Effector memory CD8-positive, alpha-beta T cell (primary cell): ENCODE data around the gene TSHZ2.
"Not testable (repeated sequence)": the region's sequence is repeated elsewhere in the genome, so short reads cannot be mapped to it uniquely, and the experiment has no call there.

Experiments
- ATAC-seq: fragments of 150-1000 bp; cut with Tn5 transposase; replicated peaks from 2 replicates; pipeline ENCODE4 v1.10.0; 2021; ENCODE audit warnings: mild to moderate bottlenecking, moderate library complexity
- DNase-seq, 3 experiments: peaks; one replicate each; pipeline ENCODE4 v3.0.0; 2021
- H3K27ac Mint-ChIP-seq, 2 donors: one replicate each; pipeline ENCODE4 v1.8.0; 2022; ENCODE audit warnings: mild to moderate bottlenecking in 2 of 2, mixed read lengths in 2 of 2, moderate library complexity in 2 of 2
- H3K27me3 Mint-ChIP-seq, 2 donors: one replicate each; pipeline ENCODE4 v1.8.0; 2022; ENCODE audit warnings: mixed read lengths in 2 of 2
- H3K36me3 Mint-ChIP-seq: one replicate; pipeline ENCODE4 v1.8.0; 2022; ENCODE audit warnings: mild to moderate bottlenecking, moderate library complexity, mixed read lengths; ENCODE audit not compliant: insufficient read depth
- H3K4me1 Mint-ChIP-seq, 2 donors: one replicate each; pipeline ENCODE4 v1.8.0; 2022; ENCODE audit warnings: low read depth in 2 of 2, mixed read lengths in 2 of 2
- H3K4me3 Mint-ChIP-seq, 2 donors: one replicate each; pipeline ENCODE4 v1.8.0; 2022; ENCODE audit warnings: mild to moderate bottlenecking in 2 of 2, mixed read lengths in 2 of 2, moderate library complexity in 2 of 2
- H3K9me3 Mint-ChIP-seq, 2 donors: one replicate each; pipeline ENCODE4 v1.8.0; 2022; ENCODE audit warnings: mixed read lengths in 2 of 2

Gene TSHZ2

DNA sequence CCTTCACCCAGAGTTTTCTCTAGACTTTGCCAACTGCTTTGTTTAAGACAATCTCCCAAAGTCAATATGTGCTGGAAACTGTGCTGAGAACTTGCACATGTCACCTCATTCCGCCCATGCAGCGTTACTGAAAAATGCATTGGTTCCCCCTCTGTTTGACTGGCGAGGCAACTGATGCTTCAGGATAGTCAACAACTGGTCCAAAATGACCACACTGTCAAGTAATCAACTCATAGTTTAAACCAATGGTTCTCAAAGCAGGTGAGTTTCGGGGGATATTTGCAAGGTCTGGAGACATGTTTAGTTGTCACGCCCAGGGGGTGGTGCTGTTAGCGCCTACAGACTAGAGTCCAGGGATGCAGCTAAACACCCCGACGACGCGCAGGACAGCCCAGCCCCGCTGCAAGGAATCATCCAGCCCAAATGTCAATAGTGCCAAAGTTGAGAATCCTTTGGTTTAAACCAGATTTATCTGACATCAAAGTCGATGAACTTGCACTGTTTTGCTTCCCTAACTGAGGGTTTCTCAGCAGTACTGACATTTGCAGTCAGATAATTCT is 451.5 kb downstream of the TSHZ2 start:
- Mint-ChIP-seq H3K4me1 (no peaks in the 10 kb centered on the region), H3K27ac (no peak overlapping the region), H3K9me3 (no peaks in the 10 kb centered on the region), H3K4me3 (no peak overlapping the region), H3K27me3 (peaks cover 31 to 52% of the 10 kb centered on the region in 2 donors), H3K36me3 (no peaks in the 10 kb centered on the region)
- no peak for DNase-seq
- ATAC-seq, result no peak

GRCh38 chr20:53425481-53425880 is 453.3 kb downstream of the TSHZ2 start:
- Mint-ChIP-seq H3K4me3 (no peak overlapping the region), H3K27ac (no peak overlapping the region), H3K9me3 (no peaks in the 10 kb centered on the region), H3K4me1 (no peaks in the 10 kb centered on the region), H3K36me3 (no peaks in the 10 kb centered on the region), H3K27me3 (peaks cover 41 to 60% of the 10 kb centered on the region in 2 donors)
- no peak for DNase-seq
- ATAC-seq, result no peak

DNA sequence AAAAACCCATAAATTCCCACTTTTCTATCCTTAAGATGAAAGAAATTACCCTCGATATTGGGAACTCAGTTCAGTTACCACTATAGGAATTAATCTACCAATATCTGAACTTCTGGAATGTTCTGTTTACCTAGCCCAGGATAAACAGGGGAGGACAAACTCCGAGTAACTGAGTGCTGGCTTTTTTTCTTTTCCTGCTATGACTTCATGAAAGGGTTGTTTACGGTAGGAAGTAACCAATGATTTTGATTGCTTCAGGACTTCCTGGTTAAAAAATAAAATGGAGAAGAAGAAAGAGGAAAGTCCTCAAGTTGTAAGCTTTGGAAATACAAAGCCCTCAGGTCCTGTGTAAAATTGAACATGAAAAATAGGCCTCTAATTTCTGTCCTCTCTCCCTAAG is 453.8 kb downstream of the TSHZ2 start:
- Mint-ChIP-seq H3K4me3 (no peak overlapping the region), H3K4me1 (no peaks in the 10 kb centered on the region), H3K36me3 (no peaks in the 10 kb centered on the region), H3K9me3 (no peaks in the 10 kb centered on the region), H3K27ac (no peak overlapping the region), H3K27me3 (peaks cover 41 to 60% of the 10 kb centered on the region in 2 donors)
- DNase-seq (no peak), ATAC-seq (no peak)

- Mint-ChIP-seq H3K27me3 (peaks cover 50 to 60% of the 10 kb centered on the region in 2 donors), H3K36me3 (no peaks in the 10 kb centered on the region), H3K9me3 (no peaks in the 10 kb centered on the region), H3K4me3 (no peak overlapping the region), H3K27ac (no peak overlapping the region), H3K4me1 (no peaks in the 10 kb centered on the region)
- no peak for ATAC-seq
- no peak for DNase-seq
Observed at GRCh38 chr20:53426766-53427312, 454.7 kb downstream of the TSHZ2 start.

DNA sequence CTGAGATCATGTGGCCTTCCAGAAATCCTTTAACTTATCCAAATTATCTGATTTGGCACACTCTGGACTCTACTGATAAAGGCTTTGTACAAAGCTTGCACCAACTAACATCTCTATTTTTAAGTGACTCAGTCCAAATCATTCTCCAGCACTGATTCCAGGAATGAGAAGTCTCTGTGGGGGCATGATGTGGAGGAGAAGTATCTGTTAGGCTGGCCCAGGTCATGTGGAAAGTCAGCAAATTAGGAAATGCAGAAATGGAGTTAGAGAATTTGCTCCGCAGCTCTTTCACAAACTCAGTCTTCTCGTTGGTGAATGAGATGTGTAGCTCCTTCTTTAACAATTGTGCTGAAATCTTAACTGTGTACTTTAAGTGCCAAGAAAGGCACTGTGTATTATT is 455.8 kb downstream of the TSHZ2 start:
- H3K4me1 Mint-ChIP-seq, result no peaks in the 10 kb centered on the region
- H3K27me3 Mint-ChIP-seq, result peaks cover 52 to 60% of the 10 kb centered on the region in 2 donors
- no peak overlapping the region for H3K4me3 Mint-ChIP-seq
- H3K36me3 Mint-ChIP-seq, result no peaks in the 10 kb centered on the region
- no peak overlapping the region for H3K27ac Mint-ChIP-seq
- ATAC-seq, result no peak
- no peaks in the 10 kb centered on the region for H3K9me3 Mint-ChIP-seq
- DNase-seq, result no peak

DNA sequence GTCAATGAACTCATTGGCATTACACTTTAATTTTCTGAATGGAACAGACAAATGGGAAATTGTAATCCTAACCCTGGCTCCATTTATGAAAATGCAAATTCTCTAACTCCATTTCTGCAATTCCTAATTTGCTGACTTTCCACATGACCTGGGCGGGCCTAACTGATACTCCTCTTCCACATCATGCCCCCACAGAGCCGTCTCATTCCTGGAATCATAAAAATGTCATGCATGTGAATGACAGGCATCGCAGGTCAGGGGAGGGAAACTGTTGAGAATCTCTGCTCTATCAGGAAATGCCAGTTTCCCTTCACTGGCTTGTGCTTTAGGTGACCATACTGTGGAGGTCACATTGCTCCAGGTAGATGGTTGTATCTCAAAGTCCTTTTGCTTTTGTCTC is 456.4 kb downstream of the TSHZ2 start:
- ATAC-seq, result no peak
- DNase-seq, result no peak
- no peak overlapping the region for H3K4me3 Mint-ChIP-seq
- H3K4me1 Mint-ChIP-seq, result no peaks in the 10 kb centered on the region
- no peaks in the 10 kb centered on the region for H3K9me3 Mint-ChIP-seq
- H3K36me3 Mint-ChIP-seq, result no peaks in the 10 kb centered on the region
- H3K27me3 Mint-ChIP-seq, result peaks cover 55 to 56% of the 10 kb centered on the region in 2 donors
- no peak overlapping the region for H3K27ac Mint-ChIP-seq

GRCh38 chr20:53428996-53429395 is 456.8 kb downstream of the TSHZ2 start:
- no peaks in the 10 kb centered on the region for H3K9me3 Mint-ChIP-seq
- no peak for DNase-seq
- H3K36me3 Mint-ChIP-seq, result no peaks in the 10 kb centered on the region
- H3K27me3 Mint-ChIP-seq, result peaks cover 51 to 55% of the 10 kb centered on the region in 2 donors
- no peak overlapping the region for H3K27ac Mint-ChIP-seq
- ATAC-seq, result no peak
- no peaks in the 10 kb centered on the region for H3K4me1 Mint-ChIP-seq
- no peak overlapping the region for H3K4me3 Mint-ChIP-seq

GRCh38 chr20:53434662-53435061 is 462.5 kb downstream of the TSHZ2 start:
- Mint-ChIP-seq H3K36me3 (no peaks in the 10 kb centered on the region), H3K9me3 (peaks cover 0 to 2% of the 10 kb centered on the region in 2 donors), H3K4me1 (no peaks in the 10 kb centered on the region), H3K4me3 (no peak overlapping the region), H3K27me3 (peaks cover 18 to 30% of the 10 kb centered on the region in 2 donors), H3K27ac (no peak overlapping the region)
- ATAC-seq (no peak), DNase-seq (no peak)

- H3K4me1 Mint-ChIP-seq, H3K27ac Mint-ChIP-seq, ATAC-seq, H3K36me3 Mint-ChIP-seq, H3K9me3 Mint-ChIP-seq, DNase-seq, H3K4me3 Mint-ChIP-seq: not testable (repeated sequence)
- H3K27me3 Mint-ChIP-seq, result peaks cover 28 to 31% of the 10 kb centered on the region in 2 donors
Observed at GRCh38 chr20:53436927-53437326, 464.8 kb downstream of the TSHZ2 start.

- H3K9me3 Mint-ChIP-seq, result peaks cover 0 to 2% of the 10 kb centered on the region in 2 donors
- no peak for ATAC-seq
Observed at GRCh38 chr20:53438368-53438767, 466.2 kb downstream of the TSHZ2 start.

GRCh38 chr20:53439046-53439445 is 466.9 kb downstream of the TSHZ2 start:
- DNase-seq, result no peak
- Mint-ChIP-seq H3K4me3 (no peak overlapping the region), H3K27me3 (peaks cover 42 to 48% of the 10 kb centered on the region in 2 donors), H3K9me3 (peaks cover 0 to 2% of the 10 kb centered on the region in 2 donors), H3K36me3 (no peaks in the 10 kb centered on the region), H3K27ac (no peak overlapping the region), H3K4me1 (no peaks in the 10 kb centered on the region)
- no peak for ATAC-seq

More at GRCh38 chr20:53438368-53438767, 466.2 kb downstream of the TSHZ2 start:
- no peaks in the 10 kb centered on the region for H3K36me3 Mint-ChIP-seq
- DNase-seq, result no peak
- H3K27me3 Mint-ChIP-seq, result peaks cover 35 to 42% of the 10 kb centered on the region in 2 donors
- H3K27ac Mint-ChIP-seq, result no peak overlapping the region
- H3K4me1 Mint-ChIP-seq, result no peaks in the 10 kb centered on the region
- no peak overlapping the region for H3K4me3 Mint-ChIP-seq

GRCh38 chr20:53439616-53440015 is 467.5 kb downstream of the TSHZ2 start:
- Mint-ChIP-seq H3K27ac (no peak overlapping the region), H3K4me1 (no peaks in the 10 kb centered on the region), H3K9me3 (peaks cover 0 to 2% of the 10 kb centered on the region in 2 donors), H3K36me3 (no peaks in the 10 kb centered on the region), H3K4me3 (no peak overlapping the region), H3K27me3 (peaks cover 42 to 48% of the 10 kb centered on the region in 2 donors)
- ATAC-seq, result no peak
- DNase-seq, result no peak

DNA sequence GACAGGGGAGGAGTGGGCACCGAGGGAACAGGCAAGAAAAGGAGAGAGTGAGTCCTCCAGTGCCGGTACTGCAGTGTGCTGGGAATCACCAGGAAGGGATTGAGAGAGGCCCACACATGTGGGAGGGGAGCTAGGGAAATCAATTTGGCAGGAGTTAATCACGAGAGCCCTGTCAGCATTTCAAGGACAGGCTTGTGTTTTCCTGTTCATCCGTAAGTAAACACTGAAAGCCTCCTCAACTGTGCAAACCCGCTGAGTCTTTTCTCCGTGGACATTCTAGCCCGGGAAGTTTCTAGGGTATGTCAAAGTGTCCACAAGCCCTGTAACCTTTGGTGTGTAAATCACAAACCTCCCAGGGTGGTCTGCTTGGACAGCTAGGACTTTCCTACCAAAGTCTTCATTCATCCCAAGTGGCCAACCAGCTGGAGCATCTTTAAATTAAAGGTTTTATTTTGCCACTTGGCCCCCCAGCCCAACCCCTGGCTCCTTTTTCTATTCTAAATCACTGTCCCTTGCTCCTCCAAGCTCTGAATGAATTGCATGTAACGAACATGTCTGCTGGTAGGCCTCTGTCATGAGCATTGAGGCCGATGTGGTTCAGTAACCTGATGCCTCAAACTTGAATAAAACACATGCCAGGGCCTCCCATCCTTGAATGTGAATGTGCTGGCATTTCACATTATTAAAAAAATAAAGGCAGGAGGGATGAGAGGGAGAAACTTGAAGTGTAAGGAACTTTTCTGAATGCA is 472.4 kb downstream of the TSHZ2 start:
- Mint-ChIP-seq H3K27me3 (peaks cover 36 to 46% of the 10 kb centered on the region in 2 donors), H3K4me1 (no peaks in the 10 kb centered on the region), H3K4me3 (no peak overlapping the region), H3K9me3 (peaks cover 10 to 19% of the 10 kb centered on the region in 2 donors), H3K27ac (peak overlapping the region in 1 of 2 donors; percentile 44), H3K36me3 (no peaks in the 10 kb centered on the region)
- ATAC-seq, result no peak
- no peak for DNase-seq

GRCh38 chr20:53445321-53445731 is 473.2 kb downstream of the TSHZ2 start:
- ATAC-seq (no peak), DNase-seq (no peak)
- Mint-ChIP-seq H3K4me1 (no peaks in the 10 kb centered on the region), H3K4me3 (no peak overlapping the region), H3K36me3 (no peaks in the 10 kb centered on the region), H3K27me3 (peaks cover 38 to 45% of the 10 kb centered on the region in 2 donors), H3K27ac (no peak overlapping the region), H3K9me3 (peaks cover 14 to 26% of the 10 kb centered on the region in 2 donors)
